Mesenchymal stem cell (in vitro differentiated cells and primary cell): ENCODE results near the gene PLIN4.

Experiments
- DNase-seq: peaks from one replicate; pipeline ENCODE4 v3.0.0-alpha.2; 2013
- H2AFZ ChIP-seq: one replicate; pipeline ENCODE4 v1.6.1; 2013; ENCODE audit warnings: low read depth, mild to moderate bottlenecking, control low read depth, inconsistent platforms, low read length, moderate library complexity
- H2AK5ac ChIP-seq: 2 replicates; pipeline ENCODE4 v1.6.1; 2013; ENCODE audit warnings: low read length, moderate library complexity, mild to moderate bottlenecking, inconsistent platforms; ENCODE audit not compliant: severe bottlenecking
- H2BK120ac ChIP-seq: one replicate; pipeline ENCODE4 v1.6.1; 2013; ENCODE audit warnings: low read depth, mild to moderate bottlenecking, inconsistent platforms, low read length, moderate library complexity
- H2BK12ac ChIP-seq, 2 experiments: one replicate each; pipeline ENCODE4 v1.6.1; 2013; ENCODE audit warnings: inconsistent platforms in 2 of 2, low read length in 2 of 2, mild to moderate bottlenecking in 2 of 2, moderate library complexity in 2 of 2, control low read depth in 1 of 2
- H2BK15ac ChIP-seq: one replicate; pipeline ENCODE4 v1.6.1; 2013; ENCODE audit warnings: mild to moderate bottlenecking, low read depth, inconsistent platforms; ENCODE audit not compliant: poor library complexity, severe bottlenecking
- H2BK5ac ChIP-seq: 2 replicates; pipeline ENCODE4 v1.6.1; 2013; ENCODE audit warnings: low read depth, mild to moderate bottlenecking, low read length, control low read depth, inconsistent platforms; ENCODE audit not compliant: poor library complexity, severe bottlenecking
- H3K14ac ChIP-seq, 2 experiments: one replicate each; pipeline ENCODE4 v1.6.1; 2013; ENCODE audit warnings: inconsistent platforms in 2 of 2, low read length in 2 of 2, control low read depth in 1 of 2, mild to moderate bottlenecking in 1 of 2, moderate library complexity in 1 of 2
- H3K18ac ChIP-seq, 2 experiments: one replicate each; pipeline ENCODE4 v1.6.1; 2013; ENCODE audit warnings: inconsistent platforms in 2 of 2, low read length in 2 of 2, control low read depth in 1 of 2, low read depth in 1 of 2, mild to moderate bottlenecking in 1 of 2
- H3K23ac ChIP-seq, 2 experiments: one replicate each; pipeline ENCODE4 v1.6.1; 2013; ENCODE audit warnings: inconsistent platforms in 2 of 2, low read length in 2 of 2, mild to moderate bottlenecking in 2 of 2, moderate library complexity in 2 of 2, control low read depth in 1 of 2
- H3K27ac ChIP-seq: 2 replicates; pipeline ENCODE4 v1.5.1; 2013; ENCODE audit warnings: mild to moderate bottlenecking, moderate library complexity, low read length, control low read depth, inconsistent platforms; ENCODE audit not compliant: poor library complexity, severe bottlenecking
- H3K27me3 ChIP-seq, 2 experiments: 2 replicates each; pipeline versions ENCODE4 v1.6.1 to v1.7.0; 2013; ENCODE audit warnings: low read length in 2 of 2, mild to moderate bottlenecking in 2 of 2, moderate library complexity in 2 of 2, control low read depth in 1 of 2, inconsistent platforms in 1 of 2; ENCODE audit not compliant: control insufficient read depth in 1 of 2, insufficient read depth in 1 of 2
- H3K36me3 ChIP-seq, 2 experiments: 2 replicates each; pipeline versions ENCODE4 v1.6.1 to v1.7.0; 2013; ENCODE audit warnings: low read length in 2 of 2, control low read depth in 1 of 2, inconsistent platforms in 1 of 2, low read depth in 1 of 2, mild to moderate bottlenecking in 1 of 2; ENCODE audit not compliant: insufficient read depth in 2 of 2, control insufficient read depth in 1 of 2
- H3K4ac ChIP-seq, 2 experiments: one replicate each; pipeline ENCODE4 v1.6.1; 2013; ENCODE audit warnings: inconsistent platforms in 2 of 2, low read length in 2 of 2, mild to moderate bottlenecking in 2 of 2, moderate library complexity in 2 of 2, control low read depth in 1 of 2, low read depth in 1 of 2
- H3K4me1 ChIP-seq: 2 replicates; pipeline ENCODE4 v1.6.1; 2013; ENCODE audit warnings: low read depth, low read length, control low read depth; ENCODE audit not compliant: control insufficient read depth, insufficient read depth
- H3K4me2 ChIP-seq: 2 replicates; pipeline ENCODE4 v1.6.1; 2013; ENCODE audit warnings: low read length, mild to moderate bottlenecking, inconsistent platforms; ENCODE audit not compliant: poor library complexity, severe bottlenecking
- H3K4me3 ChIP-seq, 2 experiments: 2 replicates each; pipeline versions ENCODE4 v1.5.1 to v1.7.0; 2013; ENCODE audit warnings: low read length in 2 of 2, mild to moderate bottlenecking in 2 of 2, control low read depth in 1 of 2, low read depth in 1 of 2; ENCODE audit not compliant: insufficient read depth in 1 of 2
- H3K79me1 ChIP-seq: replicated peaks from 2 replicates; pipeline ENCODE4 v1.6.1; 2013; ENCODE audit warnings: mild to moderate bottlenecking, control low read depth, low read length, inconsistent platforms; ENCODE audit not compliant: poor library complexity, severe bottlenecking
- H3K9ac ChIP-seq: 2 replicates; pipeline ENCODE4 v1.7.0; 2013; ENCODE audit warnings: mild to moderate bottlenecking, low read length, moderate library complexity
- H3K9me3 ChIP-seq: 2 replicates; pipeline ENCODE4 v1.7.0; 2013; ENCODE audit warnings: mild to moderate bottlenecking, low read length; ENCODE audit not compliant: control insufficient read depth
- H4K8ac ChIP-seq: one replicate; pipeline ENCODE4 v1.6.1; 2013; ENCODE audit warnings: inconsistent platforms, mild to moderate bottlenecking, low read length, moderate library complexity
- H4K91ac ChIP-seq: one replicate; pipeline ENCODE4 v1.6.1; 2013; ENCODE audit warnings: mild to moderate bottlenecking, low read length, inconsistent platforms
- WGBS: methylation state at CpG from one replicate; pipeline ENCODE4 v1.1.7; 2013; ENCODE audit warnings: mixed read lengths; 5-methylcytosine and 5-hydroxymethylcytosine counted together

PLIN4 gene

GRCh38 chr19:4496304-4496703, 22.0 kb downstream of the PLIN4 start:
- no peaks in the 10 kb centered on the region for H3K27me3 ChIP-seq
- no peak overlapping the region for H3K27ac ChIP-seq

GRCh38 chr19:4495471-4495870, 22.8 kb downstream of the PLIN4 start:
- 90% methylated on average over 12 of the region's 12 CpGs for WGBS
- no peak overlapping the region for H3K27ac ChIP-seq

More at GRCh38 chr19:4496304-4496703, 22.0 kb downstream of the PLIN4 start:
- Histone ChIP-seq H2BK15ac (no peak overlapping the region), H3K79me1 (peaks cover 48% of the 10 kb centered on the region), H3K23ac (no peak overlapping the region), H3K4me1 (peaks cover 2% of the 10 kb centered on the region), H3K36me3 (peaks cover 70 to 97% of the 10 kb centered on the region in 2 experiments), H2AFZ (no peak overlapping the region), H3K4me3 (no peak overlapping the region), H2AK5ac (no peak overlapping the region), H2BK120ac (no peak overlapping the region), H3K14ac (no peak overlapping the region), H3K9me3 (no peaks in the 10 kb centered on the region), H3K18ac (no peak overlapping the region), H3K9ac (no peak overlapping the region), H4K8ac (no peak overlapping the region), H2BK5ac (no peak overlapping the region), H4K91ac (no peak overlapping the region), H3K4me2 (no peak overlapping the region), H3K4ac (no peak overlapping the region), H2BK12ac (no peak overlapping the region)
- WGBS = 92% methylated on average over 16 of the region's 18 CpGs
- no peak for DNase-seq

DNA sequence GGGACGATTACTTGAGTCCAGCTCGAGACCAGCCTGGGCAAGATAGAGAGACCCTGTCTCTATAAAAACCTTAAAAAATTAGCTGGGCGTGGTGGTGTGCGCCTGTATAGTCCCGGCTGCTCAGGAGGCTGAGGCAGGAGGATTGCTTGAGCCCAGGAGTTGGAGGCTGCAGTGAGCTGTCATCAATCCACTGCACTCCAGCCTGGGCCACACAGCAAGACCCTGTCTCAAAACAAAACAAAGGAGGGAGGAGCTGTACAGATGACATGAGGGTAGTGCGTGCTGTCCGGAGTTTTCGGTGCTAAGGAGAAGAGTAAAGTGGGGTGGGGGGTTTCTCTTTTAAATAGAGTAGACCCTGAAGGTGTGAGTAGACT, 23.6 kb downstream of the PLIN4 start:
- no peak overlapping the region for H4K91ac ChIP-seq
- no peaks in the 10 kb centered on the region for H3K27me3 ChIP-seq
- H3K4me2 ChIP-seq = no peak overlapping the region
- H3K23ac ChIP-seq = no peak overlapping the region
- no peak overlapping the region for H2AFZ ChIP-seq
- peaks cover 51% of the 10 kb centered on the region for H3K79me1 ChIP-seq
- H3K4ac ChIP-seq = no peak overlapping the region
- no peak overlapping the region for H4K8ac ChIP-seq
- no peak overlapping the region for H2AK5ac ChIP-seq
- no peak overlapping the region for H2BK120ac ChIP-seq
- H3K36me3 ChIP-seq = peaks cover 78 to 94% of the 10 kb centered on the region in 2 experiments
- no peak overlapping the region for H3K14ac ChIP-seq
- 96% methylated on average over 8 of the region's 8 CpGs for WGBS
- no peak overlapping the region for H2BK12ac ChIP-seq
- no peak overlapping the region for H2BK15ac ChIP-seq
- H3K18ac ChIP-seq = no peak overlapping the region
- H3K9ac ChIP-seq = no peak overlapping the region
- peaks cover 2% of the 10 kb centered on the region for H3K4me1 ChIP-seq
- H3K4me3 ChIP-seq = no peak overlapping the region
- H2BK5ac ChIP-seq = no peak overlapping the region
- no peak overlapping the region for H3K27ac ChIP-seq
- no peak for DNase-seq
- no peaks in the 10 kb centered on the region for H3K9me3 ChIP-seq

More at GRCh38 chr19:4495471-4495870, 22.8 kb downstream of the PLIN4 start:
- no peak overlapping the region for H3K4me3 ChIP-seq
- H3K23ac ChIP-seq = no peak overlapping the region
- H3K9ac ChIP-seq = no peak overlapping the region
- H2BK120ac ChIP-seq = no peak overlapping the region
- H3K9me3 ChIP-seq = no peaks in the 10 kb centered on the region
- H3K18ac ChIP-seq = no peak overlapping the region
- DNase-seq = no peak
- no peak overlapping the region for H3K4ac ChIP-seq
- no peak overlapping the region for H2AK5ac ChIP-seq
- no peak overlapping the region for H4K8ac ChIP-seq
- H3K4me1 ChIP-seq = peaks cover 2% of the 10 kb centered on the region
- no peak overlapping the region for H4K91ac ChIP-seq
- no peak overlapping the region for H3K14ac ChIP-seq
- no peak overlapping the region for H3K4me2 ChIP-seq
- peaks cover 48% of the 10 kb centered on the region for H3K79me1 ChIP-seq
- H3K36me3 ChIP-seq = peaks cover 72 to 95% of the 10 kb centered on the region in 2 experiments
- H2BK15ac ChIP-seq = no peak overlapping the region
- no peak overlapping the region for H2BK5ac ChIP-seq
- no peaks in the 10 kb centered on the region for H3K27me3 ChIP-seq
- no peak overlapping the region for H2BK12ac ChIP-seq
- no peak overlapping the region for H2AFZ ChIP-seq

DNA sequence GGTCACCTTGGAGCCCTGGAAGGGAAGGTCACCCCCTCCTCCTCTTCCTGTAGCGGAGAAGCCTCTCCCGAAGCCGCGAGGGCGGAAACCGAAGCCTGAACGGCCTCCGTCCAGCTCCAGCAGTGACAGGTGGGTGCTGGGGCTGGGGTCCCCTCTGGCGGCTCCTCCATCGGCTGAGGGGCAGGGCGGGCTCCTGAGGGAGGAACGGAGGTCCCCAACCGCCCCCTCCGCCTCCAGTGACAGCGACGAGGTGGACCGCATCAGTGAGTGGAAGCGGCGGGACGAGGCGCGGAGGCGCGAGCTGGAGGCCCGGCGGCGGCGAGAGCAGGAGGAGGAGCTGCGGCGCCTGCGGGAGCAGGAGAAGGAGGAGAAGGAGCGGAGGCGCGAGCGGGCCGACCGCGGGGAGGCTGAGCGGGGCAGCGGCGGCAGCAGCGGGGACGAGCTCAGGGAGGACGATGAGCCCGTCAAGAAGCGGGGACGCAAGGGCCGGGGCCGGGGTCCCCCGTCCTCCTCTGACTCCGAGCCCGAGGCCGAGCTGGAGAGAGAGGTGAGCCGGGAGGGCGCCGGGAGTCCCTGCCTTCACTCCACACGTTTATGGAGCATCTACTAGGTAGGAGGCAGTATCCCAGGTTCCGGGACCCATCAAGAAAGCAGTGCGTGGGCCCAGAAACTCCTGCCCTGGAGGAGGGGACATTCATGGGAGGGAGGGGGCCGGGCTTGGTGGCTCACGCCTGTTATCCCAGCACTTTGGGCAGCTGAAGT, 24.2 kb downstream of the PLIN4 start:
- no peak overlapping the region for H3K4ac ChIP-seq
- no peak overlapping the region for H2BK15ac ChIP-seq
- H3K27ac ChIP-seq = no peak overlapping the region
- H3K9me3 ChIP-seq = no peaks in the 10 kb centered on the region
- H4K91ac ChIP-seq = no peak overlapping the region
- no peak overlapping the region for H3K18ac ChIP-seq
- H4K8ac ChIP-seq = no peak overlapping the region
- H3K27me3 ChIP-seq = no peaks in the 10 kb centered on the region
- H2AFZ ChIP-seq = no peak overlapping the region
- peaks cover 51% of the 10 kb centered on the region for H3K79me1 ChIP-seq
- H2AK5ac ChIP-seq = no peak overlapping the region
- no peak overlapping the region for H2BK12ac ChIP-seq
- H3K4me2 ChIP-seq = no peak overlapping the region
- H3K4me1 ChIP-seq = peaks cover 2% of the 10 kb centered on the region
- WGBS = 98% methylated on average over 60 of the region's 61 CpGs
- no peak overlapping the region for H2BK120ac ChIP-seq
- no peak for DNase-seq
- H3K36me3 ChIP-seq = peaks cover 82 to 93% of the 10 kb centered on the region in 2 experiments
- no peak overlapping the region for H3K4me3 ChIP-seq
- no peak overlapping the region for H3K14ac ChIP-seq
- no peak overlapping the region for H2BK5ac ChIP-seq
- no peak overlapping the region for H3K23ac ChIP-seq
- no peak overlapping the region for H3K9ac ChIP-seq
